NCI-H146 treated with DMSO at 0.1 percent for 48 hours (cell line): ENCODE measurements around the gene VAV2.
"Not testable (repeated sequence)": the region's sequence is repeated elsewhere in the genome, so short reads cannot be mapped to it uniquely, and the experiment has no call there.

Experiments used
- DNase-seq: peaks from one replicate; lab custom pipeline; 2025; ENCODE audit not compliant: unreplicated experiment; lab: John Stamatoyannopoulos, UW

VAV2 gene

GRCh38 chr9:133761641-133762248 lies 230.4 kb downstream of the VAV2 start:
- DNase-seq = no peak

DNA sequence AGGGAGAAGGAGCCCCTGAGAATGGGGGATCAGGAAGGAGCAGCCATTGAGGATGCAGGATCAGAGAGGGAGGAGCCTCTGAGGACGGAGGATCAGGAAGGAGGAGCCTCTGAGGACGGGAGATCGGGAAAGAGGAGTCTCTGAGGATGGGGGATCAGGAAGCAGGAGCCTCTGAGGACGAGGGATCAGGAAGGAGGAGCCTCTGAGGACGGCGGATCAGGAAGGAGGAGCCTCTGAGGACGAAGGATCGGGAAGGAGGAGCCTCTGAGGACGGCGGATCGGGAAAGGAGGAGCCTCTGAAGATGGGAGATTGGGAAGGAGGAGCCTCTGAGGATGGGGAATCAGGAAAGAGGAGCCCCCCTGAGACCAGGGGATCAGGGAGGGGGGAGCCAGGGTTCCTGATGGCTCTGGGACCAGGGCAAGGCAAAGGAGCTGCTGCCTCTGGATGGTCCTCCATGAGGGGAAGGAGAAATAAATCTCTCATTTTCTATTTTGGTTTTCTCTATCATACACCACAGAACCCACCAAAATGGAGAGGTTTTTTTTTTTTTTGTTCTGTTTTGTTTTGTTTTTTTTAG lies 231.3 kb downstream of the VAV2 start:
- DNase-seq = no peak

- DNase-seq = no peak
Measured at GRCh38 chr9:133759946-133760345, 232.2 kb downstream of the VAV2 start.

GRCh38 chr9:133759146-133759900 lies 232.8 kb downstream of the VAV2 start:
- no peak for DNase-seq

DNA sequence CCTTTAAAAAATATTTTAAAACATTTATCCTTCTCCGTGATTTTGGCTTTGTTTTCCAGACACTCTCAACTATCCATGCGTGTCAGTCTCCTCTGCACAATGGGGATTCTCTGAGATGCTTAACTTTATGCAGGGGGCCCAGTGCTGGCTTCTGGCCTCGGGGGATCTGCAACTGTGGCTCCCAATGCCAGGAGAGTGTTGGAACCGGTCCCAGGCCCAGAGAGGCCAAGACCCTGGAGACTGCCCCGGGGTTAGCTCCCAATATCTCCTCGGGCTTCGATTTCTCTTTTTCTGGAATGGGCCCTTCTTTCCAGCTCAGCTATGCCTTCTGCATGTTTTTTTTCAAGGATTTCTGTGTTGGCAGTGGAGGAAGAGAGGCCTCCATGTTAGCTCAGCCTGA lies 233.9 kb downstream of the VAV2 start:
- no peak for DNase-seq

DNA sequence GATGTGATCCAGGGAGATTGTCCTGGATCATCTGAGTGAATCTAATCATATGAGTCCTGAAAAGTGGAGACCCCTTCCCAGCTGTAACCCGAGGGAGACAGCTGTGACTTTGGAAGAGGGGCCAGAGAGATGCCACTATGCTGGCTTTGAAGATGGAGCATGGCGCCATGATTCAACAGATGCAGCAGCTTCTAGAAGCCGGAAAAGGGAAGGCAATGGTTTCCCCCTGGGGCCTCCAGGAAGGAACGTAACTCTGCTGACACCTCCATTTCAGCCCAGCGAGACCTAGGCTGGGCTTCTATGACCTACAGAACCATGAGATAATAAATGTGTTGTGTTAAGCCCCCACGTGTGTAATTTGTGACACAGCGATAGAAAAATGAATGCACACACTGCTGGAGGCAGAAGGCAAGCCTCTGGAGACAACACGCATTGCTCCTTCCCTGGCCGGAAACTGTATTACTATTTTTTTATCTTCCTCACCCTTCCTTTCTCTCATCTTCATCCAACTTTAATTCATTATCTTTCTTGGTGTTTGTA lies 237.4 kb downstream of the VAV2 start:
- DNase-seq = no peak

DNA sequence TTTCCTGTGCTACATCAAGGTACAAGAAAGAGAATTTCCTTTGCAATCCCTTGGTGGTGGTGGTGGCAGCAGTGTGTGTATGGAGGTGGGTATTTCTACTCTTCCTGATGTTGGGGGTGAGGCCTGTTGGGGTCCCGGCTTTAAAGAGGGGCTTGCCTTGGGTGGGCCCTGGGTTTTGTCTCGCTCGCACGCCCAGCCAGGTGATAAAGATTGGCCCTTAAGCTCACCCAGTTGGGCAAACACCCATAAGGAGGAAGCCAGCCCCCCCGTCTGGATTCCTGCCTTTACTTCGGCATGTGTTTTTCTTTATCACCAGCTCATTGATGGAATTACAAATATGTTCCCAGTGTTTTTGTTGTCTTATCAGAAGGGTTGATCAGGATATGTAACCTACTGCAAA lies 237.9 kb downstream of the VAV2 start:
- no peak for DNase-seq

GRCh38 chr9:133752739-133753446 lies 239.2 kb downstream of the VAV2 start:
- DNase-seq = no peak

DNA sequence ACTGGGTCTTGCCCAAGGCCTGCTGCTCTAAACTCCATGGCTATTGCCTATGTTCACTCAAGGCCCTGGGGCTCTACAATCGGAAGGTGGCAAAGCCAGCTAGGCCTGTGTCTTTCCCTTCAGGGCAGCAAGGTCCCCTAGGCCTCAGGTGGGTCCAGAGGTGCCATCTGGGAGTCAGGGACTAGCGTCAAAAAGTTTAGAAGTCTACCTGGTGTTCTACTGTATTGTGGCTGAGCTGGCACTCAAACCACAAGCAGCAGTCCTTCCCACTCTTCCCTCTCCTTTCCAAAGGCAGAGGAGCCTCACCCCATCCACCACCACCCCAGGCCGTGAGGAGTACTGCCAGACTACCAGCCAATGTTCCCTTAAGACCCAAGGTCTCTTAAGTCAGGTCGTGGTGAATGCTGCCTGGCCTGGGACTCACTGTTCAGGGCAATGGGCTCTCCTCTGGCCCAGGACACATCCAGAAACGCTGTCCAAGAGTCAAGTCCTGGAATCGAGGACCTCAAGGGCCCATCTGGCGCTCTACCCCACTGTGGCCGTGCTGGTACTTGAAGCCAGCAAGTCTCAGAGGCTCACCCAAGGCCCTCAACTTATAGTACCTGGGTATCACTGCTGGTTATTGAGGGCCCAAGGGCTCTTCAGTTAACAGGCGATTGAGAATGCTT lies 241.0 kb downstream of the VAV2 start:
- DNase-seq = no peak

- no peak for DNase-seq
Measured at GRCh38 chr9:133747309-133747708, 244.8 kb downstream of the VAV2 start.

- not testable (repeated sequence) for DNase-seq
Measured at GRCh38 chr9:133744528-133744927, 247.6 kb downstream of the VAV2 start.

GRCh38 chr9:133742849-133743444 lies 249.2 kb downstream of the VAV2 start:
- DNase-seq = peak; percentile 37

DNA sequence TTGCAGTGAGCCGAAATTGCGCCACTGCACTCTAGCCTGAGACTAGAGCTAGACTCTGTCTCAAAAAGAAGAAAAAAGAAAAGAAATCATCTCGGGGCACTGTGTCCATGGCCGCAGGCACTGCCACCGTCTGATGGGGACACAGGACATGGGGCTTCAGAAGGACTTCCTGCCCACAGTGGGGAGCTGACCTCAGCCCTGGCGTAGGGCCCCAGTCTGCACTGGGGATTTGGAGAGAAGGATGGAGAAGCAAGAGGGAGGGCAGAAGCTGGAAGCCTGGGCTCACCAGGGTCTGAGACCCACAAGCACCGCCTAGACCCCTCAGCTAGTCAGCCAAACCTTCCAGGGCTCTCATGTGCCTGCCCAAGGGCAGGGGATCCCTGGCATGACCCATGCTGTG lies 249.9 kb downstream of the VAV2 start:
- no peak for DNase-seq

- no peak for DNase-seq
Measured at GRCh38 chr9:133741716-133742115, 250.4 kb downstream of the VAV2 start.

- no peak for DNase-seq
Measured at GRCh38 chr9:133740911-133741310, 251.2 kb downstream of the VAV2 start.

GRCh38 chr9:133739408-133740280 lies 252.5 kb downstream of the VAV2 start:
- DNase-seq = no peak

GRCh38 chr9:133738640-133739225 lies 253.4 kb downstream of the VAV2 start:
- no peak for DNase-seq

DNA sequence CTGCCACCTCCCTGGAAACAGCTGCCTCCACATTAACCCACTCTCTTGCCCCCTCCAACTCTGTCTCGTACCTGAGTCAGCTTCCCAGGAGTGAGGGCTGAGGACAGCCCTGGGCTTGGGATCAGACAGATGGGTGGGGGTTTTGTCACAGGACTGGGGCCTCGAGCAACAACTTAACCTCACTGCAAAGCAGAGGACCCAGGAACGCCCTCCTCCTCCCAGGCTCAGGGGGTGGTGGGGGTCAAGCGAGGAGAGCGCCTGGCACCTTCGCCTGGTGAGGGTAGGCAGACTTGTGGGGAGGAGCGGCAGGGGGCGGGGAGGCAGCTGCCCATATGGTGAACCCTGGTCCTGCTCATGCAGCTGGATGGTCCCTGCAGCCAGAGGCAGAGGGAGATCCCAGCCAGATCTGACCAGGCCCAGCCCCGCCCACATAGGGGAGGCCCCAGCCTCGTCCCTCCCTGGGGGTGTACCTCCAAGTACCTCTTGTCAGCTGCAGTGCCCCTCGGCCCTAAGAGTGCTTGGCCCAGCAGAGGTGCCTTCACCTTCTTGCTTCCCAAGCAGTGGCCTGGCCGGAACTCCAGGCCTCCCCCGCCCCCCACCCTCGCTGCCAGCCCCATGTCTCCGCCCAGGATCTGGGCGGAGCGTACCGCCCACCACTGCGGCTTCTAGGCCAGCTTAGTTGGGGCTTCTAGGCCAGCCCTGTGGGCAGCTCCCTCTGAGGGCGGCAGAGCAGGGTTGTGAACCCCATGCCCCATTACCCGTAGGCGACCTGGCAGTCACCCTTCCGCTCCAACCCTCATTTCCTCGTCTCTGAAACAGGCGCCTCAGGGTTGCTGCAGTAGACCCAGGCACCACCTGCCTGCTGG lies 254.1 kb downstream of the VAV2 start, which contains the start of gene SARDH:
Gene SARDH (minus strand): TSS at position 579 of the 866 bp plus-strand sequence. CDS start 4,179 bp downstream, outside the sequence.
- DNase-seq = no peak
